ENCODE results near the gene BST1.

Gene BST1

GRCh38 chr4:15735536-15735935 lies 32.7 kb downstream of the BST1 start:
- Histone ChIP-seq H3K4me1 (ENCODE audit: control insufficient read depth, insufficient read depth, low read length) (peaks cover 5% of the 10 kb centered on the region), H3K9ac (ENCODE audit: low read length) (no peak overlapping the region), H3K4me3 (ENCODE audit: low read length) (no peak overlapping the region)

GRCh38 chr4:15736514-15737050 lies 33.7 kb downstream of the BST1 start:
- H3K36me3 ChIP-seq (ENCODE audit: control insufficient read depth, insufficient read depth, low read length, severe bottlenecking): no peaks in the 10 kb centered on the region
- H3K9me3 ChIP-seq (ENCODE audit: control insufficient read depth, low read length): peaks cover 8% of the 10 kb centered on the region
- DNase-seq (ENCODE audit: low read depth): no peak
- H3K27me3 ChIP-seq (replicated peaks; ENCODE audit: control insufficient read depth, insufficient read depth, low read length): no peaks in the 10 kb centered on the region
- no peak overlapping the region for H3K4me3 ChIP-seq (ENCODE audit: low read length)
- H3K4me1 ChIP-seq (ENCODE audit: control insufficient read depth, insufficient read depth, low read length): peaks cover 5% of the 10 kb centered on the region
- no peak overlapping the region for H3K9ac ChIP-seq (ENCODE audit: low read length)

More at GRCh38 chr4:15735536-15735935, 32.7 kb downstream of the BST1 start:
- no peak for DNase-seq (ENCODE audit: low read depth)
- Histone ChIP-seq H3K27me3 (replicated peaks; ENCODE audit: control insufficient read depth, insufficient read depth, low read length) (no peaks in the 10 kb centered on the region), H3K36me3 (ENCODE audit: control insufficient read depth, insufficient read depth, low read length, severe bottlenecking) (no peaks in the 10 kb centered on the region), H3K9me3 (ENCODE audit: control insufficient read depth, low read length) (no peaks in the 10 kb centered on the region)

GRCh38 chr4:15737255-15737654 lies 34.4 kb downstream of the BST1 start:
- no peak for DNase-seq (ENCODE audit: low read depth)
- Histone ChIP-seq H3K9me3 (ENCODE audit: control insufficient read depth, low read length) (peaks cover 14% of the 10 kb centered on the region), H3K27me3 (replicated peaks; ENCODE audit: control insufficient read depth, insufficient read depth, low read length) (no peaks in the 10 kb centered on the region), H3K36me3 (ENCODE audit: control insufficient read depth, insufficient read depth, low read length, severe bottlenecking) (no peaks in the 10 kb centered on the region), H3K9ac (ENCODE audit: low read length) (no peak overlapping the region), H3K4me3 (ENCODE audit: low read length) (no peak overlapping the region), H3K4me1 (ENCODE audit: control insufficient read depth, insufficient read depth, low read length) (peaks cover 5% of the 10 kb centered on the region)

- no peaks in the 10 kb centered on the region for H3K27me3 ChIP-seq (replicated peaks; ENCODE audit: control insufficient read depth, insufficient read depth, low read length)
Observed at GRCh38 chr4:15738877-15739276, 36.0 kb downstream of the BST1 start.

GRCh38 chr4:15740764-15741404 lies 38.0 kb downstream of the BST1 start:
- H3K4me3 ChIP-seq (ENCODE audit: low read length): no peak overlapping the region
- no peak overlapping the region for H3K9ac ChIP-seq (ENCODE audit: low read length)
- peaks cover 23% of the 10 kb centered on the region for H3K9me3 ChIP-seq (ENCODE audit: control insufficient read depth, low read length)
- H3K4me1 ChIP-seq (ENCODE audit: control insufficient read depth, insufficient read depth, low read length): peaks cover 5% of the 10 kb centered on the region
- H3K27me3 ChIP-seq (replicated peaks; ENCODE audit: control insufficient read depth, insufficient read depth, low read length): no peaks in the 10 kb centered on the region
- no peaks in the 10 kb centered on the region for H3K36me3 ChIP-seq (ENCODE audit: control insufficient read depth, insufficient read depth, low read length, severe bottlenecking)
- DNase-seq (ENCODE audit: low read depth): no peak

More at GRCh38 chr4:15738877-15739276, 36.0 kb downstream of the BST1 start:
- H3K4me1 ChIP-seq (ENCODE audit: control insufficient read depth, insufficient read depth, low read length): peaks cover 5% of the 10 kb centered on the region
- H3K4me3 ChIP-seq (ENCODE audit: low read length): no peak overlapping the region
- H3K9me3 ChIP-seq (ENCODE audit: control insufficient read depth, low read length): peaks cover 23% of the 10 kb centered on the region
- H3K9ac ChIP-seq (ENCODE audit: low read length): no peak overlapping the region
- H3K36me3 ChIP-seq (ENCODE audit: control insufficient read depth, insufficient read depth, low read length, severe bottlenecking): no peaks in the 10 kb centered on the region
- DNase-seq (ENCODE audit: low read depth): peak; percentile 38

GRCh38 chr4:15742083-15742582 lies 39.3 kb downstream of the BST1 start:
- peaks cover 5% of the 10 kb centered on the region for H3K4me1 ChIP-seq (ENCODE audit: control insufficient read depth, insufficient read depth, low read length)
- peaks cover 23% of the 10 kb centered on the region for H3K9me3 ChIP-seq (ENCODE audit: control insufficient read depth, low read length)
- H3K36me3 ChIP-seq (ENCODE audit: control insufficient read depth, insufficient read depth, low read length, severe bottlenecking): no peaks in the 10 kb centered on the region
- no peak for DNase-seq (ENCODE audit: low read depth)
- no peak overlapping the region for H3K4me3 ChIP-seq (ENCODE audit: low read length)
- no peak overlapping the region for H3K9ac ChIP-seq (ENCODE audit: low read length)
- H3K27me3 ChIP-seq (replicated peaks; ENCODE audit: control insufficient read depth, insufficient read depth, low read length): no peaks in the 10 kb centered on the region

- Histone ChIP-seq H3K36me3 (ENCODE audit: control insufficient read depth, insufficient read depth, low read length, severe bottlenecking) (no peaks in the 10 kb centered on the region), H3K9ac (ENCODE audit: low read length) (no peak overlapping the region), H3K4me1 (ENCODE audit: control insufficient read depth, insufficient read depth, low read length) (peaks cover 5% of the 10 kb centered on the region), H3K27me3 (replicated peaks; ENCODE audit: control insufficient read depth, insufficient read depth, low read length) (no peaks in the 10 kb centered on the region), H3K9me3 (ENCODE audit: control insufficient read depth, low read length) (peaks cover 23% of the 10 kb centered on the region), H3K4me3 (ENCODE audit: low read length) (no peak overlapping the region)
- no peak for DNase-seq (ENCODE audit: low read depth)
Observed at GRCh38 chr4:15742637-15743036, 39.8 kb downstream of the BST1 start.

- H3K4me3 ChIP-seq (ENCODE audit: low read length): no peak overlapping the region
- no peaks in the 10 kb centered on the region for H3K4me1 ChIP-seq (ENCODE audit: control insufficient read depth, insufficient read depth, low read length)
- H3K27me3 ChIP-seq (replicated peaks; ENCODE audit: control insufficient read depth, insufficient read depth, low read length): no peaks in the 10 kb centered on the region
- H3K36me3 ChIP-seq (ENCODE audit: control insufficient read depth, insufficient read depth, low read length, severe bottlenecking): no peaks in the 10 kb centered on the region
- no peak overlapping the region for H3K9ac ChIP-seq (ENCODE audit: low read length)
- peaks cover 23% of the 10 kb centered on the region for H3K9me3 ChIP-seq (ENCODE audit: control insufficient read depth, low read length)
- DNase-seq (ENCODE audit: low read depth): no peak
Observed at GRCh38 chr4:15744016-15744545, 41.2 kb downstream of the BST1 start.

GRCh38 chr4:15746110-15746509 lies 43.2 kb downstream of the BST1 start:
- Histone ChIP-seq H3K9me3 (ENCODE audit: control insufficient read depth, low read length) (peaks cover 20% of the 10 kb centered on the region), H3K36me3 (ENCODE audit: control insufficient read depth, insufficient read depth, low read length, severe bottlenecking) (no peaks in the 10 kb centered on the region), H3K4me1 (ENCODE audit: control insufficient read depth, insufficient read depth, low read length) (no peaks in the 10 kb centered on the region), H3K27me3 (replicated peaks; ENCODE audit: control insufficient read depth, insufficient read depth, low read length) (no peaks in the 10 kb centered on the region), H3K4me3 (ENCODE audit: low read length) (no peak overlapping the region), H3K9ac (ENCODE audit: low read length) (no peak overlapping the region)
- DNase-seq (ENCODE audit: low read depth): no peak

- no peak for DNase-seq (ENCODE audit: low read depth)
- Histone ChIP-seq H3K36me3 (ENCODE audit: control insufficient read depth, insufficient read depth, low read length, severe bottlenecking) (no peaks in the 10 kb centered on the region), H3K9ac (ENCODE audit: low read length) (no peak overlapping the region), H3K4me1 (ENCODE audit: control insufficient read depth, insufficient read depth, low read length) (no peaks in the 10 kb centered on the region), H3K4me3 (ENCODE audit: low read length) (no peak overlapping the region), H3K27me3 (replicated peaks; ENCODE audit: control insufficient read depth, insufficient read depth, low read length) (no peaks in the 10 kb centered on the region), H3K9me3 (ENCODE audit: control insufficient read depth, low read length) (no peaks in the 10 kb centered on the region)
Observed at GRCh38 chr4:15749001-15749400, 46.1 kb downstream of the BST1 start.

- Histone ChIP-seq H3K4me3 (ENCODE audit: low read length) (no peak overlapping the region), H3K9me3 (ENCODE audit: control insufficient read depth, low read length) (no peaks in the 10 kb centered on the region), H3K4me1 (ENCODE audit: control insufficient read depth, insufficient read depth, low read length) (no peaks in the 10 kb centered on the region), H3K27me3 (replicated peaks; ENCODE audit: control insufficient read depth, insufficient read depth, low read length) (no peaks in the 10 kb centered on the region), H3K9ac (ENCODE audit: low read length) (no peak overlapping the region), H3K36me3 (ENCODE audit: control insufficient read depth, insufficient read depth, low read length, severe bottlenecking) (no peaks in the 10 kb centered on the region)
- DNase-seq (ENCODE audit: low read depth): no peak
Observed at GRCh38 chr4:15751153-15751552, 48.3 kb downstream of the BST1 start.
